ENCODE measurements around the gene DOP1A.

DNA sequence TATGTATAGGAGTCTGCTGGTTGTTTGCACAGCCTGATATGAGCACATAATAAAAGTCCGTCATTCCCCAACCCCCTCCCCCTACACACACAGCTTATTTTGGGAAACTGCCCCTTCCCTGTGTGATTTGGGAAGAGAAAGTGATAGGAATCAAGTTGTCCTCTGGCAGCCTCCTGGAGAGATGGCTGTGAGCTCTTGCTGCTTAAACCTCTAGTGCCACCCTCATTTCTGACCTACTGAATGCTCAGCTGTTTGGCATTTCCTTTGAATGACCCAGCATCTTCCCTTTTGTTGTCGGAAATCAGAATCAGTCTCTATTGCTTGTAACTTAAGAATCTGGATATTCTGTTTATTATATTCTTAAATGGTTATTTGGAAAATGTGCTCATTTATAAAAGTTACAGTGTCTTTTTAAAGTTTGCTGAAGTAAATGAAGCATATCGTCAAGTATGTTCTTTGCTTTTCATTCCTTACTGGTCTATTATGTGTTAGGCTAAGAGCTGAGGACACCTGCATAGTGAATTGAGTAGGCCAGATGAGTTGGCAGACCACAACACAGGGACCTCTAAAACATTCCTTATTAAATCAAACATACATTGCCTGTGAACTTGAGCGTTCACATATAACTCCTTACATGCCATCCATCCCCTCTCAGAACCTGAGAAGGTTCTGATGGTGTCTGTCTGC, 131.2 kb downstream of the DOP1A start:
- TF ChIP-seq YY1 (IDR thresholded peaks at IDR 0.05; ENCODE audit: insufficient read depth, insufficient read length) (no peak), ZNF274 (IDR thresholded peaks at IDR 0.05; ENCODE audit: low read depth, low read length) (no peak)
